ENCODE measurements around the gene EBF3. TPM values are rescaled to one million over a fixed set of nuclear protein-coding genes. Genes with fewer than 3 reads are reported as not detected.

The EBF3 gene
- total RNA-seq, 1 experiment from 2014 or later = 0.22 TPM

DNA sequence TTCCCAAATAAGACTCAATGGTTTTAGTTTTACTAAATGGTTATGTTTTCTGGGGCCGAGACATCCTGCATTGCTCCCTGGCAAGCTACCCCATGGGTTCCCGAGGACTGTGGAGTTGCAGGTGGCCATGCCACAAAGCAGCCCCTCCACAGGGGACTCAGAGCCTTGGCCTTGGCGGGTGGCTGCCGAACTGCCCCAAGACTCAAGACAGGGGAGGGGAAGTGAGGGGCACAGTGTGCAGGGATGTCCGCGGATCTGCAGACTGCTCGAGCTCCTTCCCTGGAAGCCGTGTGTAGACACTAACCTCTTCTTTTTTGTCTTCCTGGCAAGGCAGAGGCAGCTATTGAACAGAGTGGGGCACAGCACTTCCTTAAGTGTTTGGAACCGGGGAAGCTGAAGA lies 154.6 kb downstream of the EBF3 start:
- no peak overlapping the region for H3K9ac ChIP-seq (ENCODE audit: extremely low read depth, insufficient read length, low read length)
- H2BK5ac ChIP-seq (ENCODE audit: insufficient read length, low read length) = no peak overlapping the region
- H3K14ac ChIP-seq (ENCODE audit: insufficient read depth, low read length) = no peak overlapping the region
- Mint-ChIP-seq H3K36me3 (ENCODE audit: insufficient read depth in 1 of 3, low read depth in 3 of 3) (peaks cover 0 to 11% (median 3%) of the 10 kb centered on the region in 3 experiments; a peak in 4 of 7 replicates), H3K27me3 (ENCODE audit: low read depth) (peaks cover 10% of the 10 kb centered on the region), H3K27ac (no peak overlapping the region), H3K4me1 (no peaks in the 10 kb centered on the region), H3K4me3 (no peak overlapping the region), H3K9me3 (peaks cover 11 to 16% of the 10 kb centered on the region in 2 experiments)
- no peak overlapping the region for H3K4ac ChIP-seq (ENCODE audit: low read depth, low read length)
- H2BK120ac ChIP-seq (ENCODE audit: low read depth, low read length, poor library complexity, severe bottlenecking) = no peak overlapping the region
- H3K18ac ChIP-seq (ENCODE audit: insufficient read length, low read depth, low read length) = no peak overlapping the region
- no peak overlapping the region for H3K23ac ChIP-seq (ENCODE audit: insufficient read length, low read depth, low read length)
- H2BK15ac ChIP-seq (ENCODE audit: low read depth, low read length) = no peak overlapping the region
- no peaks in the 10 kb centered on the region for H3K79me2 ChIP-seq (ENCODE audit: insufficient read depth, low read length)
- no peaks in the 10 kb centered on the region for H3K23me2 ChIP-seq (ENCODE audit: insufficient read length, low read depth, low read length, poor library complexity, severe bottlenecking)
- no CpG with 5 or more reads among the region's 9 CpGs for WGBS (ENCODE audit: extremely low coverage, insufficient read length, low lambda C conversion rate)
- no peak overlapping the region for H2AK5ac ChIP-seq (ENCODE audit: insufficient read length, low read length)
- H2BK20ac ChIP-seq (ENCODE audit: low read depth, low read length, poor library complexity, severe bottlenecking) = no peak overlapping the region
- H4K20me1 ChIP-seq (ENCODE audit: control insufficient read depth, insufficient read depth, insufficient read length) = no peaks in the 10 kb centered on the region
- H3T11ph ChIP-seq (ENCODE audit: low read length) = no peak overlapping the region
- no peak overlapping the region for H3K4me2 ChIP-seq (ENCODE audit: insufficient read depth, insufficient read length, low read length)
- H3K79me1 ChIP-seq (ENCODE audit: insufficient read depth, low read depth, low read length, poor library complexity, severe bottlenecking) = no peaks in the 10 kb centered on the region
- TF ChIP-seq, protein P1, sequence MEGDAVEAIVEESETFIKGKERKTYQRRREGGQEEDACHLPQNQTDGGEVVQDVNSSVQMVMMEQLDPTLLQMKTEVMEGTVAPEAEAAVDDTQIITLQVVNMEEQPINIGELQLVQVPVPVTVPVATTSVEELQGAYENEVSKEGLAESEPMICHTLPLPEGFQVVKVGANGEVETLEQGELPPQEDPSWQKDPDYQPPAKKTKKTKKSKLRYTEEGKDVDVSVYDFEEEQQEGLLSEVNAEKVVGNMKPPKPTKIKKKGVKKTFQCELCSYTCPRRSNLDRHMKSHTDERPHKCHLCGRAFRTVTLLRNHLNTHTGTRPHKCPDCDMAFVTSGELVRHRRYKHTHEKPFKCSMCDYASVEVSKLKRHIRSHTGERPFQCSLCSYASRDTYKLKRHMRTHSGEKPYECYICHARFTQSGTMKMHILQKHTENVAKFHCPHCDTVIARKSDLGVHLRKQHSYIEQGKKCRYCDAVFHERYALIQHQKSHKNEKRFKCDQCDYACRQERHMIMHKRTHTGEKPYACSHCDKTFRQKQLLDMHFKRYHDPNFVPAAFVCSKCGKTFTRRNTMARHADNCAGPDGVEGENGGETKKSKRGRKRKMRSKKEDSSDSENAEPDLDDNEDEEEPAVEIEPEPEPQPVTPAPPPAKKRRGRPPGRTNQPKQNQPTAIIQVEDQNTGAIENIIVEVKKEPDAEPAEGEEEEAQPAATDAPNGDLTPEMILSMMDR (conservative IDR thresholded peaks at IDR 0.05) = no peak
- no peak overlapping the region for H4K91ac ChIP-seq (ENCODE audit: insufficient read length, low read depth, low read length)
- no peak overlapping the region for H3K27ac ChIP-seq (ENCODE audit: insufficient read length, low read depth, low read length)
- no peak overlapping the region for H4K8ac ChIP-seq (replicated peaks; ENCODE audit: insufficient read length, low read depth, low read length)
- no peaks in the 10 kb centered on the region for H3K4me1 ChIP-seq (ENCODE audit: insufficient read depth, low read length)
- H3K27me3 ChIP-seq (ENCODE audit: insufficient read depth, low read length) = no peaks in the 10 kb centered on the region
- H4K5ac ChIP-seq (ENCODE audit: insufficient read length, low read depth, low read length) = no peak overlapping the region
- H3K56ac ChIP-seq (ENCODE audit: insufficient read length, low read depth, low read length) = no peak overlapping the region
- no peak overlapping the region for H2AFZ ChIP-seq (ENCODE audit: low read length)
- peaks cover 5% of the 10 kb centered on the region for H3K9me3 ChIP-seq (ENCODE audit: control insufficient read depth, low read depth, low read length)
- DNase-seq = no peak
- H2BK12ac ChIP-seq (ENCODE audit: insufficient read length, low read depth, low read length) = no peak overlapping the region
